Colonic mucosa (tissue), 4 donors: ENCODE data around the gene ALKBH3. TPM values are rescaled to one million over a fixed set of nuclear protein-coding genes. Genes with fewer than 3 reads are reported as not detected.

Experiments
- DNase-seq: peaks from one replicate; pipeline ENCODE4 v3.0.0-alpha.2; 2020
- H3K27ac ChIP-seq: fragments of 200-600 bp; one replicate; pipeline ENCODE4 v1.8.0; 2021
- H3K27me3 ChIP-seq: fragments of 200-600 bp; one replicate; pipeline ENCODE4 v1.8.0; 2021
- H3K36me3 ChIP-seq: fragments of 200-600 bp; one replicate; pipeline ENCODE4 v1.8.0; 2021
- H3K4me1 ChIP-seq: fragments of 200-600 bp; one replicate; pipeline ENCODE4 v1.8.0; 2021; ENCODE audit warnings: mild to moderate bottlenecking
- H3K4me3 ChIP-seq: fragments of 200-600 bp; one replicate; pipeline ENCODE4 v1.8.0; 2021
- H3K9ac ChIP-seq, 2 donors: one replicate each; pipeline ENCODE4 v1.7.0; 2013; ENCODE audit warnings: control low read depth in 2 of 2, low read depth in 2 of 2, low read length in 2 of 2
- H3K9me3 ChIP-seq: fragments of 200-600 bp; one replicate; pipeline ENCODE4 v1.8.0; 2021
- intact Hi-C: fragments of 100-400 bp; cut with DNase I; formaldehyde crosslinking; loops from one replicate; pipeline ENCODE4 v1.14.1; 2022
- total RNA-seq, 2 donors: library from RNA; stranded (reverse); fragmentation: NEBNext Ultra II Directional in 1 of 2; extraction: Animal tissue kit (Norgen Biotek cat#: 25700) in 1 of 2; gene quantifications; one replicate each; pipeline ENCODE4 v1.2.1, GENCODE V29; 2021
- TF ChIP-seq, protein P1 (sequence below): fragments of 200-600 bp; IDR thresholded peaks from one replicate; pipeline ENCODE4 v1.8.0; 2022; ENCODE audit warnings: antibody characterized with exemption, mild to moderate bottlenecking
- donor health status: healthy.
- donor health status: DM: no; HTN: no; CAD: no.
- donor health status: DM: no; HTN: no; CAD: no.

Gene ALKBH3
- total RNA-seq, 2 donors from 2014 or later, result 22.5 to 26.9 TPM

DNA sequence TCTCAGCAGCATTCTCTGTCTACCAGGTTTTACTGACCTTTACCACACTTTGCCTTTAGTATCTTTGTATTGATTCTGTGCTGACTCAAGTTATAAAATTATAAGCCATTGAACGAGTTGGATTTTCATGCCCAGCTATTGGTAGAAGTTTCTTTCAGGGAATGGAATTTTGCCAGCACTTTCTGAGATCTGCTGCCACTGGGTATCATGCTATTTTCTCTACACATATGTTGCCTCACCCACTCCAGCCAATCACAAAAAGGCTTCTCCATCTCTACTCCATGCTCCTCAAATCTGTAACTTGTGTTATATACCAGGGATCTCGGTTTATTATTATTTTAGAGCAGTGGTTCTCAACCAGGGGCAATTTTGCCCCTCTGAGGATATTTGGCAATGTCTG lies 87.0 kb downstream of the ALKBH3 start:
- Histone ChIP-seq H3K9ac (no peak overlapping the region), H3K27ac (no peak overlapping the region), H3K27me3 (no peaks in the 10 kb centered on the region), H3K9me3 (no peaks in the 10 kb centered on the region), H3K4me1 (peaks cover under 1% of the 10 kb centered on the region), H3K4me3 (no peak overlapping the region), H3K36me3 (no peaks in the 10 kb centered on the region)
- intact Hi-C loops, result no loop called here
- TF ChIP-seq, protein P1, sequence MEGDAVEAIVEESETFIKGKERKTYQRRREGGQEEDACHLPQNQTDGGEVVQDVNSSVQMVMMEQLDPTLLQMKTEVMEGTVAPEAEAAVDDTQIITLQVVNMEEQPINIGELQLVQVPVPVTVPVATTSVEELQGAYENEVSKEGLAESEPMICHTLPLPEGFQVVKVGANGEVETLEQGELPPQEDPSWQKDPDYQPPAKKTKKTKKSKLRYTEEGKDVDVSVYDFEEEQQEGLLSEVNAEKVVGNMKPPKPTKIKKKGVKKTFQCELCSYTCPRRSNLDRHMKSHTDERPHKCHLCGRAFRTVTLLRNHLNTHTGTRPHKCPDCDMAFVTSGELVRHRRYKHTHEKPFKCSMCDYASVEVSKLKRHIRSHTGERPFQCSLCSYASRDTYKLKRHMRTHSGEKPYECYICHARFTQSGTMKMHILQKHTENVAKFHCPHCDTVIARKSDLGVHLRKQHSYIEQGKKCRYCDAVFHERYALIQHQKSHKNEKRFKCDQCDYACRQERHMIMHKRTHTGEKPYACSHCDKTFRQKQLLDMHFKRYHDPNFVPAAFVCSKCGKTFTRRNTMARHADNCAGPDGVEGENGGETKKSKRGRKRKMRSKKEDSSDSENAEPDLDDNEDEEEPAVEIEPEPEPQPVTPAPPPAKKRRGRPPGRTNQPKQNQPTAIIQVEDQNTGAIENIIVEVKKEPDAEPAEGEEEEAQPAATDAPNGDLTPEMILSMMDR, result no peak
- DNase-seq, result no peak

DNA sequence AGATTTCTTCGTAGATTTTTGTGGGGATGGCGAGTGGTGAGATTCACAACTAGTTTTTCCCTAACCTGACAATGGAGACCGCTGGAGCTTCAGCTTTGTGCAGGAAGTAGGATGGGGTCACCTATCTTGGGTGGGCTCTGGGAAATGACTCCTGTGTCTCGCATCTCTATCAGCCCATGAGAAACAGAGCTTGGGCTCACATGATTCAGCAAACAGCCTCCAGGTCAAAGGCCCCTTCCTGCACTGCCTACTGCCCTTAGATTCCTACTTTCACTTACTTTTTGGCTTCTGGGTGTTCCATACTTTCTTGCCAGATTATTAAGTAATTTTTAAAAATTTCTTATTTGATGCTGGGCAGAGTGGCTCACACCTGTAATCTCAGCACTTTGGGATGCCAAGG lies 88.1 kb downstream of the ALKBH3 start:
- H3K36me3 ChIP-seq, result no peaks in the 10 kb centered on the region
- no peak overlapping the region for H3K4me3 ChIP-seq
- no peak overlapping the region for H3K9ac ChIP-seq
- H3K4me1 ChIP-seq, result no peaks in the 10 kb centered on the region
- H3K27ac ChIP-seq, result no peak overlapping the region
- intact Hi-C loops, result no loop called here
- DNase-seq, result no peak
- TF ChIP-seq, protein P1, result no peak
- H3K9me3 ChIP-seq, result no peaks in the 10 kb centered on the region
- H3K27me3 ChIP-seq, result no peaks in the 10 kb centered on the region

DNA sequence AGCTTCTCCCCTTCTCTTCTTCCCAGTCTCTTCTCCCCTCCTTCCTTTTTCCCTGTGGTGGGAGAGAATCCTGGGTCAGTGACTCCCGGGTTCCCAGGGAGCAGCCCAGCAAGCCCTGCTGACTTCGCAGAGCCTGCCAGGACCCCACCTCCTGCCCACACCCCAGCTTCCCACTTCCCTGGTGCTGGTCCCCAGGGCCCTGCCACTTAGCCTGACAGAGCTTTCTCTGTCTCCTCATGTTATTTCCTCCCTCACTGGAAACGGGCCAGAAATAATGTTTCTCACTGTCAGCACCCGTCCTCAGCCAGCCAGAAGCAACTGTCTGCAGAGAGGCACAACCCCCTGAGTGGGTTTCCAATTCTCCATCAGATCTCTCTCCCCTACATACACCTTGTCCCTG lies 88.9 kb downstream of the ALKBH3 start:
- H3K4me1 ChIP-seq, result no peaks in the 10 kb centered on the region
- TF ChIP-seq, protein P1, result no peak
- no peak overlapping the region for H3K27ac ChIP-seq
- H3K36me3 ChIP-seq, result no peaks in the 10 kb centered on the region
- DNase-seq, result no peak
- no peaks in the 10 kb centered on the region for H3K9me3 ChIP-seq
- no peak overlapping the region for H3K4me3 ChIP-seq
- intact Hi-C loops, result no loop called here
- H3K9ac ChIP-seq, result no peak overlapping the region
- no peaks in the 10 kb centered on the region for H3K27me3 ChIP-seq

Other genes starting within 250 kb of the ALKBH3 start
- 100 to 1,000 TPM; 132 to 159 TPM for gene HSD17B12, start 200.1 kb upstream of the ALKBH3 start, total RNA-seq
- gene C11orf96, start 61.8 kb downstream of the ALKBH3 start, total RNA-seq, result 10 to 100 TPM in 1 of 2 donors, 1 to 10 TPM in 1; 9.3 to 26.7 TPM
- gene ACCSL, start 167.2 kb downstream of the ALKBH3 start, total RNA-seq, result not detected
- gene ACCS, start 185.4 kb downstream of the ALKBH3 start, total RNA-seq, result 10 to 100 TPM in 1 of 2 donors, 1 to 10 TPM in 1; 9.2 to 20.0 TPM
- gene EXT2, start 214.8 kb downstream of the ALKBH3 start, total RNA-seq, result 10 to 100 TPM; 53.2 to 54.7 TPM